Measurements from ENCODE around the gene CGB2. TPM values are rescaled to one million over a fixed set of nuclear protein-coding genes. Genes with fewer than 3 reads are reported as not detected.
A peak's percentile ranks its signal among the peaks of the same experiment; 100 is the strongest.
"Not testable (repeated sequence)": the region's sequence is repeated elsewhere in the genome, so short reads cannot be mapped to it uniquely, and the experiment has no call there.

The CGB2 gene
- total RNA-seq, 2 donors from 2014 or later = 0.57 TPM; not detected in 1

DNA sequence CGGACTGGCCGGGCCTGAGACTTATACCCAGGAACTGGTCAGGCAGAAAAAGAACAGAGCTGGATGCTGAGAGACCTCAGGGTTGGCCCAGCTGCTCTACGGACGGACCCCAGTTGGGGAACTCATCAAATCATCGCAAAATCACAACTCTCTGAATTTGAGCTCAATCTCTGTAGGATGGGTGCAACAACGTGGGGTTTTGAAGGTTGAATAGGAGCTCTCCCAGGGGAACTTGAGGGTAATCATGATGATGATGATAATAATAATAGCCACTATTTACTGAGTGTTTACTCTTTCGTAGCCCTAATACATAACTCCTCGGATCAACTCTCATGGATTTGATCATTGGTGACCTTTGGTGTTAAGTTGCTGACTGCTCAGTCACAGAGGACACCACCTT, 1.4 kb upstream of the CGB2 start:
- H3K4me1 Mint-ChIP-seq; H3K9me3 ChIP-seq (ENCODE audit: control insufficient read depth, low read length); H3K4me3 ChIP-seq (ENCODE audit: low read length); H3K9me3 Mint-ChIP-seq; H3K27me3 ChIP-seq (ENCODE audit: control insufficient read depth, insufficient read depth, low read length, poor library complexity, severe bottlenecking); H3K36me3 Mint-ChIP-seq (ENCODE audit: low read depth); H3K9ac ChIP-seq (ENCODE audit: extremely low read depth, low read length, poor library complexity, severe bottlenecking); H3K4me3 Mint-ChIP-seq; H3K27ac Mint-ChIP-seq; H3K4me1 ChIP-seq (ENCODE audit: control insufficient read depth, insufficient read depth, low read length); H3K27ac ChIP-seq (ENCODE audit: low read depth, low read length); DNase-seq; H3K36me3 ChIP-seq (ENCODE audit: control insufficient read depth, insufficient read depth, low read length): not testable (repeated sequence)
- WGBS, 2 experiments (ENCODE audit: insufficient coverage in 1 of 2, insufficient read length in 1 of 2) = 76 to 95% methylated on average over 3 to 4 of the region's 8 CpGs
- H3K27me3 Mint-ChIP-seq (ENCODE audit: insufficient read depth) = peaks cover 13% of the 10 kb centered on the region

DNA sequence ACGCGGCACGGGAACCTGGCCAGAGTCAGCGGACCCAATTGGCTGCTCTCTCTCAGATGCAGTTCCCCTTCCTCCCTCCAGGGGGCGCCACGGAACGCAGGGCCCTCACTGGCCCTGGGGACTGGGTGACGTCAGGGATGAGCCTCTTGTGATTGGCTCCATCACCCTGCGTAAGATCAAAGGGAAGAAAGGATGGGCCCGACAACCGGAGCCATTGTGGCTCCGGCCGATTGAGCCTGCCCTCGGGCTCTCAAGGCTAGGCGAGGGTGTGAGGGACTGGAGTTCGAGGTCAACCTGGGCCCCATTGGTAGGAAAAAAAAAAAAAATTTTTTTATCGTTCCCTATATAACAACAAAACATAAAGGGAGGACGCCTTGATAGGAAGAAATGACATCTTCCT, 5.1 kb downstream of the CGB2 start, which contains the start of gene CGB1:
Gene CGB1, minus strand, starts transcription at position 81 of the 400 bp plus-strand sequence. CDS start 184 bp downstream, outside the sequence.
- WGBS, 2 experiments (ENCODE audit: insufficient coverage in 1 of 2, insufficient read length in 1 of 2) = 58 to 70% methylated on average over 12 to 16 of the region's 18 CpGs
- not testable (repeated sequence) for H3K4me3 Mint-ChIP-seq; H3K27me3 ChIP-seq (ENCODE audit: control insufficient read depth, insufficient read depth, low read length, poor library complexity, severe bottlenecking); H3K9ac ChIP-seq (ENCODE audit: extremely low read depth, low read length, poor library complexity, severe bottlenecking); H3K36me3 ChIP-seq (ENCODE audit: control insufficient read depth, insufficient read depth, low read length); H3K4me3 ChIP-seq (ENCODE audit: low read length); H3K27ac ChIP-seq (ENCODE audit: low read depth, low read length); H3K27ac Mint-ChIP-seq; H3K9me3 Mint-ChIP-seq; H3K9me3 ChIP-seq (ENCODE audit: control insufficient read depth, low read length); H3K4me1 Mint-ChIP-seq; H3K36me3 Mint-ChIP-seq (ENCODE audit: low read depth); H3K4me1 ChIP-seq (ENCODE audit: control insufficient read depth, insufficient read depth, low read length)
- peaks cover 13% of the 10 kb centered on the region for H3K27me3 Mint-ChIP-seq (ENCODE audit: insufficient read depth)
- peak; percentile 84 for DNase-seq
- peak; percentile 79 for TF ChIP-seq CTCF (conservative IDR thresholded peaks at IDR 0.05)

DNA sequence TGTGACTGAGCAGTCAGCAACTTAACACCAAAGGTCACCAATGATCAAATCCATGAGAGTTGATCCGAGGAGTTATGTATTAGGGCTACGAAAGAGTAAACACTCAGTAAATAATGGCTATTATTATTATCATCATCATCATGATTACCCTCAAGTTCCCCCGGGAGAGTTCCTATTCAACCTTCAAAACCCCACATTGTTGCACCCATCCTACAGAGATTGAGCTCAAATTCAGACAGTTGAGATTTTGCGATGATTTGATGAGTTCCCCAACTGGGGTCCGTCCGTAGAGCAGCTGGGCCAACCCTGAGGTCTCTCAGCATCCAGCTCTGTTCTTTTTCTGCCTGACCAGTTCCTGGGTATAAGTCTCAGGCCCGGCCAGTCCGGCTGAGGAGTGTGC, 6.4 kb downstream of the CGB2 start:
- H3K27ac Mint-ChIP-seq = not testable (repeated sequence)

DNA sequence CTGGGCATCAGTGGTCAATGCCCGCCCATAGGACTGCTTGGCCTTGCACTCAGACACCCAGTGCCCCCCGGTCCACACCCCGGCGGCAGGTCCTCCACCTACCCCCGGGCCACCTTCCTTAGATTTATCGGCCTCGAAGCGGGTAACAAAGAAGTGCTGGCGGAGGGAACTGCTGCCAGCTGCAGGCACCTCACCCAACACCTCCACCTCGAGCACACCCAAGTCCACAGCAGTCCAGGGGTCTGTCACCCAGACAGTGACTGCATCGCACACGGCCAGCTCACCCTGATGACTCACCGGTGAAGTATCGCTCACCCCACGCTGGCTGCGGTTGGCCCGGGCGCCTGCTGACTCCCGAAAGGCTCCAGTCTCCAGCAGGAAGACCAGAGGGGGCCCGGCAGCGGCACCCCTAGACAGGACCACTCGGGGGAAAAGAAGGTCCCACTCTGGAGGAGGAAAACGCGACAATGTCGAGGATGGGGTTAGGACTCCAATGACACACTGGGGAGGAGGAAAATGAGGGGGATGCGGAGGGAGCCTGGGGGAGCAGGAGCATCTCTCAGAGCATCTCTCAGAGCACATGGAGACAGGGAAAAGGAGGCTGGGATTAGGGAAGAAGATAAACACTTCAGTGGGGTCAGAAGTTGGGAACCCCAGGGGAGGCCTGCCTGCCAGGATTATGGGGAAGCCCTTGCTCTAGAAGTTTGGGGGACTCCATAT, 7.0 kb downstream of the CGB2 start:
- not testable (repeated sequence) for H3K27ac Mint-ChIP-seq; H3K27me3 ChIP-seq (ENCODE audit: control insufficient read depth, insufficient read depth, low read length, poor library complexity, severe bottlenecking); H3K4me3 ChIP-seq (ENCODE audit: low read length); H3K4me1 Mint-ChIP-seq; H3K9me3 Mint-ChIP-seq; DNase-seq; H3K9ac ChIP-seq (ENCODE audit: extremely low read depth, low read length, poor library complexity, severe bottlenecking); H3K9me3 ChIP-seq (ENCODE audit: control insufficient read depth, low read length); H3K36me3 Mint-ChIP-seq (ENCODE audit: low read depth); H3K36me3 ChIP-seq (ENCODE audit: control insufficient read depth, insufficient read depth, low read length); H3K27ac ChIP-seq (ENCODE audit: low read depth, low read length); H3K4me1 ChIP-seq (ENCODE audit: control insufficient read depth, insufficient read depth, low read length); H3K4me3 Mint-ChIP-seq
- 83 to 86% methylated on average over 18 to 26 of the region's 26 CpGs for WGBS, 2 experiments (ENCODE audit: insufficient coverage in 1 of 2, insufficient read length in 1 of 2)
- peaks cover 15% of the 10 kb centered on the region for H3K27me3 Mint-ChIP-seq (ENCODE audit: insufficient read depth)

More for the DNA sequence above, 6.4 kb downstream of the CGB2 start:
- not testable (repeated sequence) for DNase-seq; H3K4me3 Mint-ChIP-seq; H3K27ac ChIP-seq (ENCODE audit: low read depth, low read length); H3K36me3 ChIP-seq (ENCODE audit: control insufficient read depth, insufficient read depth, low read length); H3K4me3 ChIP-seq (ENCODE audit: low read length); H3K4me1 ChIP-seq (ENCODE audit: control insufficient read depth, insufficient read depth, low read length); H3K36me3 Mint-ChIP-seq (ENCODE audit: low read depth); H3K27me3 ChIP-seq (ENCODE audit: control insufficient read depth, insufficient read depth, low read length, poor library complexity, severe bottlenecking); H3K9me3 ChIP-seq (ENCODE audit: control insufficient read depth, low read length); H3K4me1 Mint-ChIP-seq; H3K9me3 Mint-ChIP-seq; H3K9ac ChIP-seq (ENCODE audit: extremely low read depth, low read length, poor library complexity, severe bottlenecking)
- peaks cover 13% of the 10 kb centered on the region for H3K27me3 Mint-ChIP-seq (ENCODE audit: insufficient read depth)
- WGBS, 2 experiments (ENCODE audit: insufficient coverage in 1 of 2, insufficient read length in 1 of 2) = 97 to 100% methylated on average over 1 to 4 of the region's 8 CpGs

DNA sequence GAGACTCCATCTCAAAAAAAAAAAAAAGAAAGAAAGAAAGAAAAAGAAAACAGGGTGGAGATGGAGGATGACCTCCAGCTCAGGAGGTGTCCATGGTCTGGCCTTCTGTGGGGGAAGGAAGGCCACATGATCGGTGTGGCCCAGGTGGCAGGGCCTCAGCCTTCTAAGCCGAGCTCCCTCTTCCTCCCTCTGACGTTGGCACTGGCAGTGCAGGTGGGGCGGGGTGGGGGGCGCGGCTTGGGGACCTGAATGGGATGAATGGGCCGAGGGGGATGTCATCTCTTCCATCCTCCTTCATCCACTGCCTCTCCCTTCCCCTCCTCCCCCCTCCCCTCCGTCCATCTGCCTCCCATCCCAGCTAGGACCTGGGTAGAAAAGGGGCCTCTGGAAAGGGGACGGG, 8.0 kb downstream of the CGB2 start:
- H3K9ac ChIP-seq (ENCODE audit: extremely low read depth, low read length, poor library complexity, severe bottlenecking); H3K9me3 Mint-ChIP-seq; H3K36me3 ChIP-seq (ENCODE audit: control insufficient read depth, insufficient read depth, low read length); H3K9me3 ChIP-seq (ENCODE audit: control insufficient read depth, low read length); H3K27ac Mint-ChIP-seq; DNase-seq; H3K4me3 ChIP-seq (ENCODE audit: low read length); H3K4me1 ChIP-seq (ENCODE audit: control insufficient read depth, insufficient read depth, low read length); H3K4me1 Mint-ChIP-seq; H3K27me3 ChIP-seq (ENCODE audit: control insufficient read depth, insufficient read depth, low read length, poor library complexity, severe bottlenecking); H3K27ac ChIP-seq (ENCODE audit: low read depth, low read length); H3K36me3 Mint-ChIP-seq (ENCODE audit: low read depth); H3K4me3 Mint-ChIP-seq: not testable (repeated sequence)
- WGBS, 2 experiments (ENCODE audit: insufficient coverage in 1 of 2, insufficient read length in 1 of 2) = 75 to 100% methylated on average over 1 to 2 of the region's 9 CpGs
- peaks cover 15% of the 10 kb centered on the region for H3K27me3 Mint-ChIP-seq (ENCODE audit: insufficient read depth)
